Measurements from ENCODE around the gene IP6K1.

DNA sequence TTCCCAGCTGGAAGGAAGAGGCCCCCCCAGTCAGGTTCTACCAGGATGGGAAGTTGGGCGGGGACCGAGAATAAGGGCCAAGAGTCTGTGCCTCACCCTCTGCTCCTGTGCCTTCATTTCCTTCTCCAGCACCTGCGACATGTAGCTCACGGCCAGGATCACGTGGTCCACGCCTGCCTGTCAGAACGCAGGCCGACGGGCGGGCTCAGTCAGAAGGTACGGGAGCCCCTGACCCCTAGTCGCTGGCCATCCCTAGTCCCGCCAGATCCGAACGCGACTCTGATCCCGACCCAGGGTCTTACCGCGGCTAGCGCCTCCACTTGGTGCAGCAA lies 63.1 kb downstream of the IP6K1 start:
- TF ChIP-seq CTCF (IDR thresholded peaks at IDR 0.05; ENCODE audit: low read length) (no peak), EZH2 (IDR thresholded peaks at IDR 0.05; ENCODE audit: borderline replicate concordance, low read length) (no peak)

Data from OCI-LY1 (cell line).